HG03039 (cell line): ENCODE results near the gene ETV6.
A peak's percentile ranks its signal among the peaks of the same experiment; 100 is the strongest.

Experiments
- ATAC-seq: cut with Tn5 transposase; IDR thresholded peaks from one replicate; pipeline ENCODE4 v1.9.1; 2021; ENCODE audit warnings: mild to moderate bottlenecking, moderate library complexity; ENCODE audit not compliant: unreplicated experiment

ETV6 gene

GRCh38 chr12:11689591-11690186, 40.2 kb downstream of the ETV6 start:
- ATAC-seq = no peak

GRCh38 chr12:11693067-11693466, 43.6 kb downstream of the ETV6 start:
- ATAC-seq = no peak

- ATAC-seq = no peak
Measured at GRCh38 chr12:11693601-11694000, 44.1 kb downstream of the ETV6 start.

GRCh38 chr12:11694528-11694927, 45.1 kb downstream of the ETV6 start:
- no peak for ATAC-seq

- no peak for ATAC-seq
Measured at GRCh38 chr12:11695321-11695720, 45.8 kb downstream of the ETV6 start.

GRCh38 chr12:11696084-11696483, 46.6 kb downstream of the ETV6 start:
- ATAC-seq = no peak

- ATAC-seq = no peak
Measured at GRCh38 chr12:11697131-11697530, 47.7 kb downstream of the ETV6 start.

- ATAC-seq = no peak
Measured at GRCh38 chr12:11697670-11698387, 48.4 kb downstream of the ETV6 start.

GRCh38 chr12:11698729-11699128, 49.3 kb downstream of the ETV6 start:
- no peak for ATAC-seq

GRCh38 chr12:11701433-11701832, 52.0 kb downstream of the ETV6 start:
- no peak for ATAC-seq

- ATAC-seq = peak; percentile 58
Measured at GRCh38 chr12:11702959-11703358, 53.5 kb downstream of the ETV6 start.

GRCh38 chr12:11703378-11703777, 53.9 kb downstream of the ETV6 start:
- no peak for ATAC-seq

GRCh38 chr12:11704089-11704488, 54.6 kb downstream of the ETV6 start:
- no peak for ATAC-seq

GRCh38 chr12:11705010-11705409, 55.5 kb downstream of the ETV6 start:
- ATAC-seq = no peak

GRCh38 chr12:11706509-11707379, 57.3 kb downstream of the ETV6 start:
- no peak for ATAC-seq

- ATAC-seq = no peak
Measured at GRCh38 chr12:11707535-11707934, 58.1 kb downstream of the ETV6 start.

GRCh38 chr12:11709513-11709912, 60.0 kb downstream of the ETV6 start:
- ATAC-seq = no peak

GRCh38 chr12:11710431-11710830, 61.0 kb downstream of the ETV6 start:
- no peak for ATAC-seq

GRCh38 chr12:11710906-11711305, 61.4 kb downstream of the ETV6 start:
- no peak for ATAC-seq

GRCh38 chr12:11711651-11712327, 62.3 kb downstream of the ETV6 start:
- ATAC-seq = no peak

- no peak for ATAC-seq
Measured at GRCh38 chr12:11712491-11712890, 63.0 kb downstream of the ETV6 start.
